ENCODE results near the gene CRISPLD2.

DNA sequence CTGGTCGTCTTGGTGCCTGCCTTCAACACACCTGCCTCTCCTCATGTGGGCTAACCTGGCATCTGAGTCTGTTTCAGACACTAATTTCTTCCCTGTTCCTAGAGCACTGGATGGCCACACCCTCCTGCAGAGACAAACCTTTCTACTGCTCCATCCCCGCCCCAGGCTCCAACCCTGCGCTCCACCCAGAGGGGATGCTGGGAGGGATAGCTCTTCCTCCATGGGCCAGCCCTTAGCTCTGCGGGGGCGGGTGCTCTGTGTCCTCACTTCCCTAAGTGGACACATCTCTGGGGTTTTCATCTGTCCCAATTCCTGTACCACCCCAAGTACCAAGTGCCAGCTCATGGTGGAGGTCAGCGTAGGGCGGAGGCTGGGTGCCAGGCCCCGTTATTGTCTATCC, 11.0 kb upstream of the CRISPLD2 start:
- no peak for TF ChIP-seq ZNF263 (CRISPR knock-in tag; IDR thresholded peaks at IDR 0.05; ENCODE audit: borderline replicate concordance)
- no peak for TF ChIP-seq SP1 (CRISPR knock-in tag; IDR thresholded peaks at IDR 0.05)
- no peak for TF ChIP-seq ZNF316 (IDR thresholded peaks at IDR 0.05)
- TF ChIP-seq LEF1 (IDR thresholded peaks at IDR 0.05), result no peak
- TF ChIP-seq, protein P1, sequence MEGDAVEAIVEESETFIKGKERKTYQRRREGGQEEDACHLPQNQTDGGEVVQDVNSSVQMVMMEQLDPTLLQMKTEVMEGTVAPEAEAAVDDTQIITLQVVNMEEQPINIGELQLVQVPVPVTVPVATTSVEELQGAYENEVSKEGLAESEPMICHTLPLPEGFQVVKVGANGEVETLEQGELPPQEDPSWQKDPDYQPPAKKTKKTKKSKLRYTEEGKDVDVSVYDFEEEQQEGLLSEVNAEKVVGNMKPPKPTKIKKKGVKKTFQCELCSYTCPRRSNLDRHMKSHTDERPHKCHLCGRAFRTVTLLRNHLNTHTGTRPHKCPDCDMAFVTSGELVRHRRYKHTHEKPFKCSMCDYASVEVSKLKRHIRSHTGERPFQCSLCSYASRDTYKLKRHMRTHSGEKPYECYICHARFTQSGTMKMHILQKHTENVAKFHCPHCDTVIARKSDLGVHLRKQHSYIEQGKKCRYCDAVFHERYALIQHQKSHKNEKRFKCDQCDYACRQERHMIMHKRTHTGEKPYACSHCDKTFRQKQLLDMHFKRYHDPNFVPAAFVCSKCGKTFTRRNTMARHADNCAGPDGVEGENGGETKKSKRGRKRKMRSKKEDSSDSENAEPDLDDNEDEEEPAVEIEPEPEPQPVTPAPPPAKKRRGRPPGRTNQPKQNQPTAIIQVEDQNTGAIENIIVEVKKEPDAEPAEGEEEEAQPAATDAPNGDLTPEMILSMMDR (IDR thresholded peaks at IDR 0.05 in 2 of 3, conservative IDR thresholded peaks at IDR 0.05 in 1 of 3; ENCODE audit: insufficient read depth in 2 of 3, low read depth in 1 of 3, low read length in 3 of 3), result no peak
- TF ChIP-seq EP300 (IDR thresholded peaks at IDR 0.05; ENCODE audit: low read length), result no peak
- no peak for TF ChIP-seq NR3C1 (CRISPR knock-in tag; IDR thresholded peaks at IDR 0.05)
